ENCODE measurements around the gene LRSAM1.
A peak's percentile ranks its signal among the peaks of the same experiment; 100 is the strongest.
"Not testable (repeated sequence)": the region's sequence is repeated elsewhere in the genome, so short reads cannot be mapped to it uniquely, and the experiment has no call there.

The LRSAM1 gene

DNA sequence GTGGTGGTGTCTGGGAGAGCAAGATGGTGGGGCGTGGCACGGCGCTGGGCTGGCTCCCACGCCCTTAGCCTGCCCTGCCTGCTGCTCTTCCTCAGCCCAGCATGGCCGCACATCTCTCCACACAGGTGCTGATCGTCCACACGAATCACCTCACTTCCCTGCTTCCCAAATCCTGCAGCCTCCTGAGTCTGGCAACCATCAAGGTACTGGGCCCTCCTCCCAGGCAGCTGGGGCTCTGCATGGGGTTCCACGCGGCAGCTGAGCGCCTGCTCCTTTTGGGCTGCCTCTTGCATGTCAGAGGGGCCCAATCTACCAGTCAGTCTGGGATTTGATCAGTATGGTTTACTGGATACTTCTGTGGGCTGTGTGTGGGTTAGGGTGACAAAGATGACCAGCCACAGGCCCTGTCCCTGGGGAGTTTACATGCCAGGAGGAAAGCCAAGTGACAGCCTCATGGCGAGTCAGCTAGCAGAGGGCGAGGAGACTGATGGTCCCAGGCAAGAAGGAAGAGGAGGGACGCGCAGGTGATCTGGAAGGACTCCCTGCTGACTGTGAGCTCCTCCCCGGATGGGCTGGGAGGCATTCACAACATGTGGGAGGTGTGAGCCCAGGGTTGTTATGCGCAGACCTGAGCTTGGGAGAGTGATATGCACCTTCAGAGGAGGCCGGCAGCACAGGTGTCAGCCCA lies 6.0 kb downstream of the LRSAM1 start:
- no peak for DNase-seq

DNA sequence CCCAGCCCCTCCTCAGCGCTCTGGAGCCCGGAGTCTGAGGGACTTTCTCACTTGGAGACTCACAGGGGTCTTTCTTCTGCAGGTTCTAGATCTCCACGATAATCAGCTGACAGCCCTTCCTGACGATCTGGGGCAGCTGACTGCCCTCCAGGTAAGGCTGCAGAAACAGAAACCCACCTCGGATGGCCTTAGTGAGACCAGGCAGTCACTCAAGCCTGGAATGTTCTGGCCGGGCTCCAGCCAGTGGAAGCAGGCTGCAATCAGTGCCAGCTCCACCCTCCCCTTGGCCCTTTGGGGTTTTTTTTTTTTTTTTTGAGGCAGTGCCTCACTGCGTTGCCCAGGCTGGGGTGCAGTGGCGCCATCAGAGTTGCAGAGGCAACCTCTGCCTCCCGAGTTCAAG lies 7.6 kb downstream of the LRSAM1 start:
- DNase-seq, result no peak

DNA sequence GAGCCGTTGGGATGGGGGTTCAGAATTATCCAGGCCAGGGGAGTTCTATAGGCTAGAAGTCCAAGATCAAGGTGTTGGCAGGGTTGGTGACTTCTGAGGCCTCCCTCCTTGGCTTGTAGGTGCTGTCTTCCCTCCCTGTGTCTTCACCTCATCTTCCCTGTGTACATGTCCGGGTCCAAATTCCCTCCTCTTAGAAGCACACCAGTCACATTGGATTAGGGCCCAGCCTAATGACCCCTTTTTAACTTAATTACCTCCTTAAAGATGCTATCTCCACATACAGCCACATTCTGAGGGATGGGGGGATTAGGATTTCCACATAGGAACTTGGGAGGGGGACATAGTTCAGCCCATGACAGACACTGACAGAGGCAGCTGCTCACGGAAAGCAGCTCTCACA lies 12.1 kb downstream of the LRSAM1 start:
- DNase-seq, result no peak

DNA sequence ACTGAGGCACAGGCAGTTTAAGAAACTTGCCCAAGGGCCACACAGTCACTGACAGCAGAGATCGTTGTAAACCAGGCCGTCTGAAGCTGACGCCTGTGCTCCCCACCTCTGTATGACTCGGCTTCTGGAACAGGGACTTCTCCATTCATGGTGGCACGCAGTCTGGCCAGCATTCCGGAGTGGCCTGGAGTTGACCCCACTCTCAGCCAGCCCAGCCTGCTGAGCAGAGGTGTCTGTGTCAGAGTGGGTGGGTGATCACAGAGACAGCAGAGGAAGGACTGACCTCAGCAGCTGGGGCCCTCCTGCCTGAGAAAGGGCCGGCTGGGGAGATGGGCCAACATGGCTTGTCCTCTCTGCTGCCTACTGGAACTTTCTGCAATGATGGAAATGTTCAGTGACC lies 12.6 kb downstream of the LRSAM1 start:
- no peak for DNase-seq

DNA sequence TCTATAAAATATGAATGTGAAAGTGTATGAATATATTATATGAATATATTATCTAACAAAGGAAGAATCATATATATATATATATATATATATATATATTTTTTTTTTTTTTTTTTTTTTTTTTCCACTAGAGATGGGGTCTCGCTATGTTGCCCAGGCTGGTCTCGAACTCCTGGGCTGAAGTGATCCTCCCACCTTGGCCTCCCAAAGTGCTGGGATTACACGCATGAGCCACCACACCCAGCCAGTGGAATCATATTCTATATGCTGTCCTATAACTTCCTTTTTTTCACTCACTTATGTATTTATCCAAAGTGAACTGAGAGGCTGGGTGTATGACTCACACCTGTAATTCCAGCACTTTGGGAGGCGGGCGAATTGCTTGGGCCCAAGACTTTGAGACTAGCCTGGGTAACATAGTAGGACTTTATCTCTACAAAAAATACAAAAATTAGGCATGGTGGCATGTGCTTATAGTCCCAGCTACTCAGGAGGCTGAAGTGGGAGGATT lies 15.2 kb downstream of the LRSAM1 start:
- DNase-seq, result not testable (repeated sequence)

DNA sequence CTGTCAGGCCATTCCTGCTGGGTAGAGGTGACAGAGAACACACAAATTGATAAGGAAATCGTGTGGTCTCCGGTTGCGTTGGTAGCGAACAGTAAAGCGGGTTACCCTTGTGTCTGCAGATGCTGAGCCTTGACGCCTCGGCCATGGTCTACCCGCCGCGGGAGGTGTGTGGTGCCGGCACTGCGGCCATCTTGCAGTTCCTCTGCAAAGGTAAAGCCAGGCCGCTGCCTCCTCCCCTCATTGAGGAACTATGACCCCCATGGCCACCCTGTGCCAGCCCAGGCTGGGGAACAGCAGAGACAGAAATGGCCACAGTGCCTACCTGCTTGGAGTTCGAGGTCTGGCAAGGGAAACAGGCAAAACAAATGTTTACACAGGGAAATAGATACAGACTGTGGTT lies 16.3 kb downstream of the LRSAM1 start:
- DNase-seq, result no peak

DNA sequence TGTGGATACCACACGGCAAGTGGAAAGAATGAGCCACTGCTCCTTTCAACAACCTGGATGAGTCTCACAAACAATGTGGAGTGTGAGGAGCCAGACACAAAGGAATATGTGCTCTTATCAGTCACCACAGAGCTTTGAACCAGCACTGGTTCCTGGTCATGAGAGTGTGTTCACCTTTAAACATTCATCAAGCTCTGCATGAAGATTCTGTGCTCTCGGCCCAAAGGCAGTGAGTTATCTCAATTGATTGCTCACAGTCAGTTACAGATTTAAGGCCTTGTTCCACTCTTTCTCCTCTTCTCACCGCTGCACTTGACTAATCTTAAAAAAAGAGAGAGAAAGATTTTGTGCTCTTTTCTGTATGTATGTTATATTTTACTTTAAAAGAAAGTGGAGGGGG lies 19.4 kb downstream of the LRSAM1 start:
- DNase-seq, result no peak

DNA sequence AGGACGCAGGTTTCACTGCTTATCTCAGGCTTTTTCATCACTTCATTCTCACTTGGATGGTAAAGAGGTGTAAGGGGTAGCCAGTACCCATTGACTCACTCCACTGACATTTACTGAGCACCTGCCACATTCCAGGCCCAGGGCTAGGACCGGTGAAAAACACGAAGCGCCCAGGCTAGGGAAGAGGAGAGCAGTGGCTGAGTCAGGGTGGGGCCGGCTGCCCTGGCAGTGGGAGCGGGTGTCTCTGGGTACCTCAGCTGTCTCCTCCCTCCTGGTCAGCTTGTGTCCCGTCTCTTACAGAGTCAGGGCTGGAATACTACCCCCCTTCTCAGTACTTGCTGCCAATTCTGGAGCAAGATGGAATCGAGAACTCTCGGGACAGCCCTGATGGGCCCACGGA lies 22.2 kb downstream of the LRSAM1 start:
- no peak for DNase-seq

DNA sequence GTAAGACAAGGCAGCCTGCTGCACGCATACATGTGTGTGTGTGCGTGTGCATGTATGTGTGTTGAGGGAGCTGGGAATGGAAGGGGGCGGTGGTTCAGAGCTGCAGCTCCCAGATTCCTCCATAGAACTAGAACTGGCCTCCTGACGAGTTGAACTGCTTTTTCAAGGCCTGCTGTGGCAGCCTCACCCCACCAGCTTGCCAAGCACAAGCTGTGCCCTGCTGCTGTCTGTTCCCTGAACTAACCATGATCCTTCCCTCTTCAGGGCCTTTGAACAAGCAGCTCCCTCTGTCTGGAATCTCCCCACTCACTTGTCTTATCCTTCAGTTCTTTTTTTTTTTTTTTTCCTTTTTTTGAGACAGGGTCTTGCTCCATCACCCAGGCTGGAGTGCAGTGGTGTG lies 22.6 kb downstream of the LRSAM1 start:
- DNase-seq, result no peak

DNA sequence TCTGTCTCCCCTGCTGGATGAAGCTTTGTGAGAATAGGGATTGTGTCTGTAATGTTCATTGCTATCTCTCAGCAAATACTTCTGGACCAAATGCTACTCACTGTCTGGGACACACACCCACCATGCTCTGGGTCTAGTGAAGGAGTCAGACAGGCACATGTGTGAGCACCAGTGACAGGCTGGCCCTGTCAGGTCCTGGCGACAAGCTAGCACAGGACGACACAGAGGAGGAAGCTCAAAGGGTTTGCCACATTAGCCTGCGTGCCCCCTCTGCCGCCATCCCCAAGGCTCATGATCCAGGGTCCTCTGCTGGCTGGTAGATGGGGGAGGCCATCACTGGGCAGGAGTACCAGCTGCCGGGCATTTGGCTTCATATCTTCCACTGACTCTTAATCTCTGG lies 23.3 kb downstream of the LRSAM1 start:
- DNase-seq, result no peak

DNA sequence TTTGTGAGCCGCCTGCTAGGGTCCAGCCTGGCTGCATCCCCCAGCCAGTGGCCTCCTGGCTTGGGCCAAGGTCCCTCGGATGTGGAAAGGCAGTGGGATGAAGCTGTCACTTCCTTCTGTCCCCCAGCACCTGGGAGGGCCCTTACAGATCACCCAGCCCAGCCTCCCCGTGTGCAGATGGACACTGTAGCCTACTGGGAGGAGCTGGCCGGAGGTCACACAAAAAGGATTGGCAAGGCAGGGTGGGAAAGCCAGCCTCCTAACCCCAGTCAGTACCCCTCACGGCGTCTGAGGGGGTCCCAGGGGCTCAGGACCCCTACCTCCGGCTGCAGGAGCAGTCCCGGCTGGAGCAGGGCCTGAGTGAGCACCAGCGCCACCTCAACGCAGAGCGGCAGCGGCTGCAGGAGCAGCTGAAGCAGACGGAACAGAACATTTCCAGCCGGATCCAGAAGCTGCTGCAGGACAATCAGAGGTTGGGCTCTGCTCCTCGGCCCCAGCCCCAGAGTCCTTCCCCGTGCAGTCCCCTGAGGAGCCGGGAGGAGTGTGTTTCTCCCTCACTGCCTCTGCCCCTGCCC lies 28.3 kb downstream of the LRSAM1 start:
- no peak for DNase-seq

DNA sequence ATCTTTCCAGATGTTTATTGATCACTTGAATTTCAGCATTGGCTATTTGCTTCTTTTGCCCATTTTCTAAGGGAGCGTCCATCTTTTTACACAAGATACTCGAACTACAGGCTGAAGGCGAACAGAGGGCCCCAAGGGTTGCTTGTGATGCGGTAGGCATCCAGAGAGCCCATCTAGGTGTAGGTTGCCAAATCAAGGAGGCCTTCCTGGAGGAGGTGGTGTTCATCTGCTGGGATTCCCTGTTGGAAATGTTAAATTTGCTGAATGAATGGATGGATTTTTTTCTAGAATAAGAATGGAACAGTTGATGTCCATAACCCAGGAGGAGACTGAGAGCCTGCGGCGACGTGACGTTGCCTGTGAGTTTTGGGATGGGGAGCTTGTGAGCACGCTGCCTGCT lies 31.4 kb downstream of the LRSAM1 start:
- no peak for DNase-seq

DNA sequence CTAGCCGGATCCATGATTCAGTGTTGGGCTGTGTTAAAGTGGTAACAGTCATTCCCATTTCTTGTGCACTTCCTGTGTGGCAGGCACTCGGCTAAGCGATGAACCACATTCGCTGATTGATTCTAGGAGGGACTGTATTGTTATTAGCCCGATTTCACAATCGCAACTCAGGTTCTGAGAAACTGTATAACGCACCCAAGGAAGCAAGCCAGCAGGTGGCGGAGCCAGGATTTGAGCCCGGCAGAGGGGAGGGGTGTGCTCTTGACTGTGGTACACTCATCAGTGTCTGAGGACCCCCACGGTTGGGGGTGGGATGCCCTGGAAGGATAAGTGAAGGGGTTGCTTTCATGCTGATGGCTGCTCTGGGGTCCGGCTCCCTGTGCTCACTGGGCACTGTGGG lies 34.7 kb downstream of the LRSAM1 start:
- no peak for DNase-seq

DNA sequence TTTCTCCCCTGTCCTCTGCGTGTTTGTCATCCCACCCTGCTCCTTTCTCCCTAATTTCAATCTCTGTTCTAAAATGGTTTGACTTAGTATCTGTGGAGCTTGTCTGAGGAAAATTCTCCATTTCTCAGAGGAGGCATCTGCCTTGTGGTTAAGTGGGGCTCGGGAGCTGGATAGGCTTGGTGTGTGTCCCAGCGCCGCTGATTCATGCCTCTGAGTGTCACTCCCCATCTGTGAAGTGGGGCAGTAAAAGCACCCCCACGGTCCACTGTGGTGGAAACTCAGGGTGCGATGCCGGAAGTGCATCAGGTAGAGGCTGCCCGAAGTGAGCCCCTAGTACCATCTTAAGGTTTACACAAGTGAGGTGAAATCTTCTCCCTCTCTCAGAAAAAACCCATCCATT lies 37.6 kb downstream of the LRSAM1 start:
- DNase-seq, result no peak

DNA sequence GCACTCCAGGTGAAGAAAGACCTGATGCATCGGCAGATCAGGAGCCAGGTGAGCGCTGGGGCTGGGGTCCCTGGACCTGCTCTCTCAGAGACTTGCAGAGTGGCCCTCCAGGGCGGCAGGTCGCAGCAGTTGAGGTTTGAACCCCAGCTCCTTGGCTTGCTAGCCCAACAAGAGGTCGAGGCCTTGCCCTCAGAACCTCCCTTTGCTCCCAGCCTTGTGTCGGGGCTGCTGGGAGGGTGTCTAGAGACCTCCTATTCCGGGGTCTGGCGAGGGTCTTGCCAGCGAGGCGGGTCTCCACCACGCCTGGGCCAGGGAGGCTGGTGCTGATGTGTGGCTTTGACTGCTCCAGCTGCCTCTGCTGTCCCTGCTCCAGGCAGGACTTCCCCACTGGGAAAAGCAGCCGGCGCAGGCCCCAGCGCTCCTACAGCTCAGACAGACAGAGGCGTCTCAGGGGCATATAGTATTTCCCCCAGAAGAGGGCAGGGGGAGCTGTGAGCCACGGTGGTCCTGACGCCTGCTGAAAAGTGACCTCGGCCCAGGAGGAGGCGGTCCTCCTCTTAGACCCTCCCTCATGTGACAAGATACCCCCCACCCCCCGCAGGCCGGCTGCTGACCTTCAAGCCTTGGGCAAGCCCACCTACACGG lies 38.3 kb downstream of the LRSAM1 start:
- peak; percentile 28 for DNase-seq

DNA sequence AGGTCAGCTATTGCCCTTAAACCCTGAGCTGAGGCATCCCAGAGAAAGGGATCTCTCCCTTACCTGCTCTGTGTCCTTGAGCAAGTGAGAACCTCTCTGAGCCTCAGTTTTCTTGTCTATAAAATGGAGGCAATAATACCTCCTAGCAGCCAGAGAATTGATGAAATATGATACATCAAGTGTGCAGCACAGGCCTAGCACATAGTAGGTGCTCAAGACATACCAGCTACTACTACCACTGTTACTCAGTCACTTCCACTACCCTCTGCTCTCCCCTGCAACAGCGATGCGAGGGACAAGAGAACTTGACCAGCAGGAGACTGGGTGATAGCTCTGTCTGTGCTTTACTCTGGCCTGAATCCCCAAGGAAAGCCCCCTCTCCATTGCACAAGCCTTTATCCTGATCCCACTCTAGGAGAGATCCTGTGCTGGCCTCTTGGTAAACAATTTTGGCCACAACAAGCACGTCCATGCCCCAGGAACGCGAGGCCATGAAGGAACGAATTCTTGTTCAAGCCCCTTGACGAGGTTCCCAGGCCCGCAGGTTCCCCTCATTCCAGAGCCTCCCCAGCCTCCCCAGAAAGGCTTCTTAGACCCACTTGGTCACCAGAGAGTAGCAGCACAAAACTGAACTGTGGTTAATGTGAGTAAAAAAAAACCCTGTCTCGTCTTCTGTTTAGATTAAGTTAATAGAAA lies 39.4 kb downstream of the LRSAM1 start:
- no peak for DNase-seq

DNA sequence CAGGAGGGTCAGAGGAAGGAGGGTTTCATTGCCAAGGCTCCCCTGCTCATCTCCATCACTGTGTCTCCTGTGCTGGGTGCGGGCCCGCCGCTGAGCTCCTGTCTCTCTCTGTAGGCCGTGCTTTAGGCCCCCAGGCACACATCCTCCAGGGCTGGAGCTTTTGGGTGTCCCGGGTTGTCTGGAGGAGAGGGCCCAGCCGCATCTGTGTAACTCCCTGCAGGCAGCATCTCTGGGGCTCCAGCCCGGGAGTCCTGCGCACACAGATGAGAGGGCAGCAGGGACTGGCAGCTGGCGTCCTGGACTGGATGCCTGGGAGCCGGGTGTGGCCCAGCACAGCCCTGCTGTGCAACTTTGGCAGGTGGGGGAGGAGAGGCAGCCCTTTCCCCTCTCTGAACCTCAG lies 40.2 kb downstream of the LRSAM1 start:
- no peak for DNase-seq

DNA sequence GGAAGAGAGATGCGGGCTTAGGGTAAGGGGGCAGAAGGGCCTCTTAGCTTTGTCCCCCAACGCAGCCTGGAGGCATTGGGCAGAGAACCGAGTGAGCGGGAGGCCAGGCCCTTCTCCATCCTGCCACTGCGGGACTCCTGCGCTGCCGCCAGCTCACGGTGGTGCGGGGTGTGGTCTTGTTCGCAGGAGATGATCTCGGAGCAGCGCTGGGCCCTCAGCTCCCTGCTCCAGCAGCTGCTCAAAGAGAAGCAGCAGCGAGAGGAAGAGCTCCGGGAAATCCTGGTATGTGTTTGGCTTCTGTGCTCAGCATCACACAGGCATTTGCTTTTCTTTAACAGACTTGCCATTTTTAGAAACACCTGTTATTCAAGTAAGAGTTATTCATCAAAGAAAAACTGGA lies 41.3 kb downstream of the LRSAM1 start:
- DNase-seq, result no peak

DNA sequence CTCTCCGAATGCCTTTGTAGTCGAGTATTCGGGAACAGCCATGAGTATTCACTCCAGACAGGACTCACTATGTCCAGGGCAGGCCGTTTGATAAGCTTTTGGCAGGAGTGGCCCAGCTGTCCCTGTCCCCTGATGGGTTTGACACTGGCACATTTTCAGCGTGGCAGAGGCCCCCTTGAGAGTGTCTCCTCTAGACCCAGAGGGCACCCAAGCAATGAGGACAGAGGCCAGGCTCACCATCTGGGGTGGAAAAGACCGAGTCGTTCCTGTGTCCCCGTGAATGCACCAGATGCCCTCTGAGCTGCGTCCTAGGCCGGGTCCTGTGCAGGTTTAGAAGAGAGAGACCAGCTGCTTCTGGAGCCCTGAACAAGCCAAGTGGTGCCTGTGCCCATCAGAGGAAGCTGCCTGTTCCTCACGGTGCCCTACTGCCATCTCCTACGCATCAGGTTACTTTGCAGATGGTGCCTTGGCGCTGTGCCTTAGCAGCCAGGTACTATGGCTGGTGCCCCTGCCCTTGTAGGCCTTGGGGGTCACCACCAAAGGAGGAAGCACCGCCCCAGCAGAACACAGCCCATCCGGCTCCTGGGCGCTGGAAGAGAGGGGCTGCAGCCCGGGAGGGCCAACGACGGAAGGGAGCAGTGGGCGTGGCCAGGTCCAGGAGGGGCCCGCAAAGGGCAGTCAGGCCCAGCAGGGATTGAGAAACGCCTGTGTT lies 42.4 kb downstream of the LRSAM1 start:
- DNase-seq, result no peak

DNA sequence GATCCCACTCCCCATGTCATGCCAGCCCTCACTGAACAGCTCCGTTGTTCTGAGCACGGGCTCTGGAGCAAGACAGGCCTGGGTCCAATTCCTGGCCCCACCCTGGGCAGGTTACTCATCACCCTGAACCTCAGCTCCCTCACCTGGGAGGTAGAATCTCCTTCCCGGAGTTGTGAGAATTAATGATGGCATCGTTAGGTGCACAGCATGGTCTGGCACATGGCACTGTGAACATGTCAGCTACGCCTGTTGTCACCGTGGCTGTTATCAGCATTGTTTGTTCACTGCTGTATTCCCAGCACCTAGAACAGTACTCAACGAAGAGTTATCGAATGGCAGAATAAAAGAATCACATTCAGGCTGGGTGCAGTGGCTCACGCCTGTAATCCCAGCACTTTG lies 43.0 kb downstream of the LRSAM1 start:
- no peak for DNase-seq

DNA sequence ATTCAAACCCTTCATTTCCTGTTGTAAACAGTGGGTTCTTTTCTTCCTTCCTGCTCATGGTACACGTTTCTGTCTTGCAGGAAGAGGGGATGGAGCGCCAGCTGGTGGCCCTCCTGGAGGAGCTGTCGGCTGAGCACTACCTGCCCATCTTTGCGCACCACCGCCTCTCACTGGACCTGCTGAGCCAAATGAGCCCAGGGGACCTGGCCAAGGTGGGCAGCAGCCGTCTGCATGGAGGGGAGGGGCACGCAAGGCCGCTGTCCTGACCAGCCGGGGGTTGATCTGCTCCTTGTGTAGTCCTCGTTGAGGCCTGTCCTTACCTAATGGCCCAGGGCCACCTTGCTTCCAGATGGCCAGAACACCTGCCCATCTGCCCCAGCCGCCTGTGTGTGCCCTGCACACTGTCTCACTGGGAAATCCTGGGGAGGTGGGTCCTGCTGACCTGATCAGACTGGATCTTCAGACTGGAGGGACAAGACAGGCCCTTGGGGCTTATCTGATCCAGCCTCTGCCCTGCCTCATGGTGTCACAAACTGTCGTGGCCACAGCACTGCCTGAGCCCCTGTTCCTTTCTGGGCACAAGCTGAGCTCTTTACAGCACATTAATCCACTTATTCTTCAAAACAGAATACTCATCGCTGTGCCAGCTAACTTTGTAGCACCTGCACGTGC lies 44.7 kb downstream of the LRSAM1 start:
- no peak for DNase-seq

DNA sequence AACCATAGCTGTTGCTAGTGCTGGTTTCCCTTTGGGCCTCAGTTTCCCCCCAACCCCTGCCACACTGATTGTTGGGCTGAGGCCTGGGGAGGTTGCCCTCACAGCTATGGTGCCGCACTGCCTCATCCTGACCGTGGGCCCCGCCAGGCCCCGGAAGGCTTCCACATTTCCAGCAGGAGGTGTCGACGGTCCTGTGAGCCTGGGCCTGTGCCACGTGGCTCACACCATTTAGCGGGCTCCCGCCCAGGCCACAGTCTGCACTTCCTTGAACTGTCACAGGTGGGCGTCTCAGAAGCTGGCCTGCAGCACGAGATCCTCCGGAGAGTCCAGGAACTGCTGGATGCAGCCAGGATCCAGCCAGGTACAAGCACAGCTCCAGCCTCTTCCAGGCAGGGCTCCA lies 45.7 kb downstream of the LRSAM1 start:
- no peak for DNase-seq
